A673 (cell line): ENCODE measurements around the gene FOXP2. TPM values are rescaled to one million over a fixed set of nuclear protein-coding genes. Genes with fewer than 3 reads are reported as not detected.

Experiments
- BruUV-seq: library from RNA; stranded (reverse); fragments of 400-500 nt; replicated peaks from 2 replicates; lab custom pipeline; 2021; lab: Mats Ljungman, UMichigan
- CTCF ChIA-PET: fragments of 300-600 bp; sonication (Branson Sonifier 250); formaldehyde crosslinking; loops from one replicate; lab custom pipeline; 2022; ENCODE audit warnings: antibody characterized with exemption; lab: Charles Lee
- POLR2A ChIA-PET: fragments of 300-600 bp; sonication (Branson Sonifier 250); formaldehyde crosslinking; loops from one replicate; lab custom pipeline; 2022; ENCODE audit warnings: antibody characterized with exemption; ENCODE audit not compliant: low non-redundant PET; lab: Charles Lee
- DNase-seq: peaks from one replicate; pipeline ENCODE4 v3.0.0-alpha.2; 2015; ENCODE audit warnings: low spot score
- H3K27ac ChIP-seq: fragments of 200-600 bp; sonication (generic); 2 replicates; pipeline ENCODE4 v1.5.1; 2016; ENCODE audit warnings: mixed run types, low read depth, mild to moderate bottlenecking, mixed read lengths, antibody characterized with exemption, low read length; ENCODE audit not compliant: poor library complexity, severe bottlenecking
- H3K27me3 ChIP-seq: fragments of 200-600 bp; sonication (generic); replicated peaks from 2 replicates; pipeline ENCODE4 v1.6.1; 2017; ENCODE audit warnings: mixed run types, low read depth, mild to moderate bottlenecking, mixed read lengths, antibody characterized with exemption, low read length; ENCODE audit not compliant: insufficient read depth, poor library complexity
- H3K36me3 ChIP-seq: fragments of 200-600 bp; sonication (generic); 2 replicates; pipeline ENCODE4 v1.6.1; 2016; ENCODE audit warnings: mixed run types, mild to moderate bottlenecking, mixed read lengths, antibody characterized with exemption, low read length; ENCODE audit not compliant: insufficient read depth, poor library complexity, severe bottlenecking
- H3K4me1 ChIP-seq: fragments of 200-600 bp; sonication (generic); 2 replicates; pipeline ENCODE4 v1.6.1; 2017; ENCODE audit warnings: mixed run types, mild to moderate bottlenecking, mixed read lengths, antibody characterized with exemption, low read length; ENCODE audit not compliant: insufficient read depth, poor library complexity, severe bottlenecking
- H3K4me3 ChIP-seq: fragments of 200-600 bp; sonication (generic); 2 replicates; pipeline ENCODE4 v1.5.1; 2016; ENCODE audit warnings: low read depth, mixed run types, mild to moderate bottlenecking, mixed read lengths, low read length; ENCODE audit not compliant: poor library complexity, severe bottlenecking
- H3K9me3 ChIP-seq: fragments of 200-600 bp; sonication (generic); 2 replicates; pipeline ENCODE4 v1.6.1; 2016; ENCODE audit warnings: mixed run types, low read depth, mild to moderate bottlenecking, mixed read lengths, antibody characterized with exemption, low read length; ENCODE audit not compliant: poor library complexity, severe bottlenecking
- CTCF ChIP-seq: fragments of 300-800, 200-600 bp; sonication (generic); conservative IDR thresholded peaks from 2 replicates; pipeline ENCODE4 v1.5.1; 2017; ENCODE audit warnings: low read depth, mild to moderate bottlenecking, antibody characterized with exemption, low read length, moderate library complexity, mixed read lengths
- EZH2 ChIP-seq: fragments of 200-600 bp; sonication (generic); IDR thresholded peaks from 2 replicates; pipeline ENCODE4 v1.6.1; 2017; ENCODE audit warnings: borderline replicate concordance, low read depth, mild to moderate bottlenecking, mixed read lengths, antibody characterized with exemption, low read length; ENCODE audit not compliant: poor library complexity, severe bottlenecking
- intact Hi-C: fragments of 100-400 bp; cut with micrococcal nuclease; formaldehyde crosslinking; loops from one replicate; pipeline ENCODE4 v1.10.0; 2022; ENCODE audit not compliant: unreplicated experiment
- total RNA-seq: library from RNA; stranded (reverse); gene quantifications from 2 replicates; pipeline ENCODE4 v1.2.3, GENCODE V29; 2021

Gene FOXP2
- total RNA-seq, 1 experiment from 2014 or later: not detected

GRCh38 chr7:114466917-114467316 lies 52.3 kb downstream of the FOXP2 start:
- DNase-seq: no peak
- Histone ChIP-seq H3K4me3 (no peak overlapping the region), H3K27me3 (peaks cover 50% of the 10 kb centered on the region), H3K36me3 (no peaks in the 10 kb centered on the region), H3K9me3 (no peaks in the 10 kb centered on the region), H3K27ac (no peak overlapping the region), H3K4me1 (no peaks in the 10 kb centered on the region)
- CTCF ChIA-PET: no interaction called here
- intact Hi-C loops: no loop called here
- TF ChIP-seq CTCF (no peak), EZH2 (no peak)
- POLR2A ChIA-PET: interaction anchor here (0.6 kb wide), 1 partner anchor 20 kb away, joined by 5 read pairs; no protein-coding TSS in a partner anchor
- BruUV-seq: no TSS peak

DNA sequence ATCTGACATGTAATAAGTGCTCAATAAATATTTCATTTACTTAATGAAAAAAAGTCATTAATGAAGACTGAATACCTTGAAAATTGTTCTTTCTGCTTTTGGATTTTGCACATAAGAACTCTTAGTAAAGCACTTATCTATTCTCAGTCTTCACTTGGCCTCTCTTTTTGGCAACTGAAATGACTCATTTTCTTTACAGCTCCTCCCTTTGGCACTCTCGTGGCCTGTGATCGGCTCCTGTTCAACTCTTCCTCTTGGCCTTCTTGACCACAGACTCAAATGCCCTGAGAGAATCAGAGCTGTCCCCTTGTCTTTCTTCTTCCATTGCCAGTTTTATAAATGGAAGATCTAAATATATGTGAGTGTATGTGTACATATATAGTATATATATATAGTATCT lies 54.2 kb downstream of the FOXP2 start:
- CTCF ChIA-PET: no interaction called here
- intact Hi-C loops: no loop called here
- TF ChIP-seq EZH2 (no peak), CTCF (no peak)

GRCh38 chr7:114472896-114473512 lies 58.4 kb downstream of the FOXP2 start:
- ChIA-PET POLR2A (no interaction called here), CTCF (no interaction called here)
- no peak for TF ChIP-seq CTCF
- no peak for TF ChIP-seq EZH2
- intact Hi-C loops: no loop called here
- no peak for DNase-seq
- H3K27me3 ChIP-seq: peaks cover 33% of the 10 kb centered on the region
- H3K27ac ChIP-seq: no peak overlapping the region
- BruUV-seq: no TSS peak
- no peaks in the 10 kb centered on the region for H3K36me3 ChIP-seq
- no peak overlapping the region for H3K4me3 ChIP-seq
- H3K9me3 ChIP-seq: no peaks in the 10 kb centered on the region
- no peaks in the 10 kb centered on the region for H3K4me1 ChIP-seq

More for the DNA sequence above, 54.2 kb downstream of the FOXP2 start:
- no peak overlapping the region for H3K27ac ChIP-seq
- no peak overlapping the region for H3K4me3 ChIP-seq
- H3K36me3 ChIP-seq: no peaks in the 10 kb centered on the region
- no TSS peak for BruUV-seq
- no peaks in the 10 kb centered on the region for H3K4me1 ChIP-seq
- POLR2A ChIA-PET: no interaction called here
- H3K27me3 ChIP-seq: peaks cover 45% of the 10 kb centered on the region
- no peak for DNase-seq
- no peaks in the 10 kb centered on the region for H3K9me3 ChIP-seq
